ENCODE measurements around the gene FAF1.

The FAF1 gene

GRCh38 chr1:50697440-50698421 is 262.3 kb downstream of the FAF1 start (continued):
- TF ChIP-seq, protein P1, sequence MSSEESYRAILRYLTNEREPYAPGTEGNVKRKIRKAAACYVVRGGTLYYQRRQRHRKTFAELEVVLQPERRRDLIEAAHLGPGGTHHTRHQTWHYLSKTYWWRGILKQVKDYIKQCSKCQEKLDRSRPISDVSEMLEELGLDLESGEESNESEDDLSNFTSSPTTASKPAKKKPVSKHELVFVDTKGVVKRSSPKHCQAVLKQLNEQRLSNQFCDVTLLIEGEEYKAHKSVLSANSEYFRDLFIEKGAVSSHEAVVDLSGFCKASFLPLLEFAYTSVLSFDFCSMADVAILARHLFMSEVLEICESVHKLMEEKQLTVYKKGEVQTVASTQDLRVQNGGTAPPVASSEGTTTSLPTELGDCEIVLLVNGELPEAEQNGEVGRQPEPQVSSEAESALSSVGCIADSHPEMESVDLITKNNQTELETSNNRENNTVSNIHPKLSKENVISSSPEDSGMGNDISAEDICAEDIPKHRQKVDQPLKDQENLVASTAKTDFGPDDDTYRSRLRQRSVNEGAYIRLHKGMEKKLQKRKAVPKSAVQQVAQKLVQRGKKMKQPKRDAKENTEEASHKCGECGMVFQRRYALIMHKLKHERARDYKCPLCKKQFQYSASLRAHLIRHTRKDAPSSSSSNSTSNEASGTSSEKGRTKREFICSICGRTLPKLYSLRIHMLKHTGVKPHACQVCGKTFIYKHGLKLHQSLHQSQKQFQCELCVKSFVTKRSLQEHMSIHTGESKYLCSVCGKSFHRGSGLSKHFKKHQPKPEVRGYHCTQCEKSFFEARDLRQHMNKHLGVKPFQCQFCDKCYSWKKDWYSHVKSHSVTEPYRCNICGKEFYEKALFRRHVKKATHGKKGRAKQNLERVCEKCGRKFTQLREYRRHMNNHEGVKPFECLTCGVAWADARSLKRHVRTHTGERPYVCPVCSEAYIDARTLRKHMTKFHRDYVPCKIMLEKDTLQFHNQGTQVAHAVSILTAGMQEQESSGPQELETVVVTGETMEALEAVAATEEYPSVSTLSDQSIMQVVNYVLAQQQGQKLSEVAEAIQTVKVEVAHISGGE (tag by site-specific recombination; conservative IDR thresholded peaks at IDR 0.05; ENCODE audit: low read depth): no peak
- TF ChIP-seq ZNF362 (tag by site-specific recombination; IDR thresholded peaks at IDR 0.05) (no peak), ZNF488 (tag by site-specific recombination; IDR thresholded peaks at IDR 0.05) (no peak), ZBTB26 (tag by site-specific recombination; optimal IDR thresholded peaks at IDR 0.05) (no peak), ZBTB21 (tag by site-specific recombination; IDR thresholded peaks at IDR 0.05) (no peak), ZNF19 (tag by site-specific recombination; IDR thresholded peaks at IDR 0.05; ENCODE audit: low read depth) (no peak), ZNF501 (tag by site-specific recombination; IDR thresholded peaks at IDR 0.05) (no peak), KLF10 (tag by site-specific recombination; IDR thresholded peaks at IDR 0.05) (no peak), ZNF175 (tag by site-specific recombination; IDR thresholded peaks at IDR 0.05) (no peak), ZNF701 (tag by site-specific recombination; IDR thresholded peaks at IDR 0.05) (no peak), ZNF211 (tag by site-specific recombination; IDR thresholded peaks at IDR 0.05; ENCODE audit: low read depth) (no peak), ZEB2 (tag by site-specific recombination; IDR thresholded peaks at IDR 0.05) (peak; percentile 63), ZNF274 (IDR thresholded peaks at IDR 0.05; ENCODE audit: low read length) (no peak), ZNF274 (tag by site-specific recombination; IDR thresholded peaks at IDR 0.05; ENCODE audit: borderline replicate concordance) (no peak), KLF9 (tag by site-specific recombination; IDR thresholded peaks at IDR 0.05; ENCODE audit: low read depth) (no peak), ELK4 (IDR thresholded peaks at IDR 0.05; ENCODE audit: borderline replicate concordance, low read depth, low read length) (no peak), ZNF398 (tag by site-specific recombination; IDR thresholded peaks at IDR 0.05) (peak; percentile 70), ZNF239 (tag by site-specific recombination; IDR thresholded peaks at IDR 0.05) (no peak), MEIS1 (CRISPR knock-in tag; IDR thresholded peaks at IDR 0.05; ENCODE audit: borderline replicate concordance) (no peak), ZNF530 (tag by site-specific recombination; IDR thresholded peaks at IDR 0.05; ENCODE audit: low read depth) (no peak), ZNF214 (tag by site-specific recombination; IDR thresholded peaks at IDR 0.05; ENCODE audit: borderline replicate concordance) (no peak), ZNF202 (tag by site-specific recombination; IDR thresholded peaks at IDR 0.05; ENCODE audit: borderline replicate concordance) (no peak), ZBTB8A (tag by site-specific recombination; IDR thresholded peaks at IDR 0.05) (no peak), ZSCAN30 (tag by site-specific recombination; IDR thresholded peaks at IDR 0.05) (no peak), ZNF140 (tag by site-specific recombination; IDR thresholded peaks at IDR 0.05) (no peak), MZF1 (tag by site-specific recombination; IDR thresholded peaks at IDR 0.05; ENCODE audit: borderline replicate concordance) (no peak)
- TF ChIP-seq, protein P2, sequence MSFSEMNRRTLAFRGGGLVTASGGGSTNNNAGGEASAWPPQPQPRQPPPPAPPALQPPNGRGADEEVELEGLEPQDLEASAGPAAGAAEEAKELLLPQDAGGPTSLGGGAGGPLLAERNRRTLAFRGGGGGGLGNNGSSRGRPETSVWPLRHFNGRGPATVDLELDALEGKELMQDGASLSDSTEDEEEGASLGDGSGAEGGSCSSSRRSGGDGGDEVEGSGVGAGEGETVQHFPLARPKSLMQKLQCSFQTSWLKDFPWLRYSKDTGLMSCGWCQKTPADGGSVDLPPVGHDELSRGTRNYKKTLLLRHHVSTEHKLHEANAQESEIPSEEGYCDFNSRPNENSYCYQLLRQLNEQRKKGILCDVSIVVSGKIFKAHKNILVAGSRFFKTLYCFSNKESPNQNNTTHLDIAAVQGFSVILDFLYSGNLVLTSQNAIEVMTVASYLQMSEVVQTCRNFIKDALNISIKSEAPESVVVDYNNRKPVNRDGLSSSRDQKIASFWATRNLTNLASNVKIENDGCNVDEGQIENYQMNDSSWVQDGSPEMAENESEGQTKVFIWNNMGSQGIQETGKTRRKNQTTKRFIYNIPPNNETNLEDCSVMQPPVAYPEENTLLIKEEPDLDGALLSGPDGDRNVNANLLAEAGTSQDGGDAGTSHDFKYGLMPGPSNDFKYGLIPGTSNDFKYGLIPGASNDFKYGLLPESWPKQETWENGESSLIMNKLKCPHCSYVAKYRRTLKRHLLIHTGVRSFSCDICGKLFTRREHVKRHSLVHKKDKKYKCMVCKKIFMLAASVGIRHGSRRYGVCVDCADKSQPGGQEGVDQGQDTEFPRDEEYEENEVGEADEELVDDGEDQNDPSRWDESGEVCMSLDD (tag by site-specific recombination; IDR thresholded peaks at IDR 0.05): no peak

Data from HEK293 (cell line).